Type B pancreatic cell (in vitro differentiated cells): ENCODE data around the gene FBLN7. TPM values are rescaled to one million over a fixed set of nuclear protein-coding genes. Genes with fewer than 3 reads are reported as not detected.

ENCODE experiments used
- DNase-seq: peaks from one replicate; pipeline ENCODE4 v3.0.0; 2021; ENCODE audit warnings: mixed read lengths; ENCODE audit not compliant: unreplicated experiment; ENCODE audit errors: extremely low spot score
- H3K27ac Mint-ChIP-seq: 2 replicates; pipeline ENCODE4 v1.8.0; 2021; ENCODE audit warnings: mild to moderate bottlenecking, mixed read lengths
- H3K27me3 Mint-ChIP-seq: 2 replicates; pipeline ENCODE4 v1.8.0; 2021; ENCODE audit warnings: mixed read lengths
- H3K36me3 Mint-ChIP-seq: 2 replicates; pipeline ENCODE4 v1.8.0; 2021; ENCODE audit warnings: mixed read lengths
- H3K4me1 Mint-ChIP-seq: one replicate; pipeline ENCODE4 v1.8.0; 2021; ENCODE audit warnings: mixed read lengths; ENCODE audit not compliant: unreplicated experiment
- H3K4me3 Mint-ChIP-seq: 2 replicates; pipeline ENCODE4 v1.8.0; 2021; ENCODE audit warnings: mild to moderate bottlenecking, mixed read lengths
- H3K9me3 Mint-ChIP-seq: 2 replicates; pipeline ENCODE4 v1.8.0; 2021; ENCODE audit warnings: mixed read lengths
- CTCF ChIP-seq: fragments of 200-600 bp; sonication (generic); conservative IDR thresholded peaks from 2 replicates; pipeline ENCODE4 v1.5.0; 2021; ENCODE audit warnings: antibody characterized with exemption, mild to moderate bottlenecking
- total RNA-seq: library from RNA; stranded (reverse); gene quantifications from 2 replicates; pipeline ENCODE4 v1.2.1, GENCODE V29; 2021; ENCODE audit warnings: low replicate concordance

FBLN7 gene
- total RNA-seq, 1 donor from 2014 or later = 9.5 TPM

- Mint-ChIP-seq H3K4me1 (no peaks in the 10 kb centered on the region), H3K4me3 (no peak overlapping the region), H3K9me3 (peaks cover 7% of the 10 kb centered on the region), H3K36me3 (peaks cover 10% of the 10 kb centered on the region), H3K27me3 (peaks cover 18% of the 10 kb centered on the region), H3K27ac (no peak overlapping the region)
- no peak for TF ChIP-seq CTCF
- DNase-seq = peak; percentile 50
Measured at GRCh38 chr2:112183327-112184025, 45.3 kb downstream of the FBLN7 start.

GRCh38 chr2:112184121-112184520 is 45.9 kb downstream of the FBLN7 start:
- no peaks in the 10 kb centered on the region for H3K4me1 Mint-ChIP-seq
- peaks cover 3% of the 10 kb centered on the region for H3K36me3 Mint-ChIP-seq
- DNase-seq = peak; percentile 58
- no peak overlapping the region for H3K27ac Mint-ChIP-seq
- TF ChIP-seq CTCF = no peak
- peaks cover 18% of the 10 kb centered on the region for H3K27me3 Mint-ChIP-seq
- no peak overlapping the region for H3K4me3 Mint-ChIP-seq
- H3K9me3 Mint-ChIP-seq = peaks cover under 1% of the 10 kb centered on the region

GRCh38 chr2:112185131-112185530 is 46.9 kb downstream of the FBLN7 start:
- peaks cover 13% of the 10 kb centered on the region for H3K27me3 Mint-ChIP-seq
- H3K9me3 Mint-ChIP-seq = no peaks in the 10 kb centered on the region
- H3K36me3 Mint-ChIP-seq = no peaks in the 10 kb centered on the region
- H3K27ac Mint-ChIP-seq = no peak overlapping the region
- no peaks in the 10 kb centered on the region for H3K4me1 Mint-ChIP-seq
- no peak overlapping the region for H3K4me3 Mint-ChIP-seq
- no peak for TF ChIP-seq CTCF
- peak; percentile 50 for DNase-seq

GRCh38 chr2:112187046-112187715 is 49.0 kb downstream of the FBLN7 start:
- Mint-ChIP-seq H3K36me3 (no peaks in the 10 kb centered on the region), H3K4me3 (no peak overlapping the region), H3K27ac (no peak overlapping the region), H3K4me1 (no peaks in the 10 kb centered on the region), H3K9me3 (no peaks in the 10 kb centered on the region), H3K27me3 (peaks cover 7% of the 10 kb centered on the region)
- DNase-seq = no peak
- TF ChIP-seq CTCF = no peak

GRCh38 chr2:112187805-112188596 is 49.8 kb downstream of the FBLN7 start:
- no peak for DNase-seq
- no peak overlapping the region for H3K4me3 Mint-ChIP-seq
- peaks cover 2% of the 10 kb centered on the region for H3K27me3 Mint-ChIP-seq
- no peaks in the 10 kb centered on the region for H3K4me1 Mint-ChIP-seq
- no peaks in the 10 kb centered on the region for H3K9me3 Mint-ChIP-seq
- no peaks in the 10 kb centered on the region for H3K36me3 Mint-ChIP-seq
- no peak overlapping the region for H3K27ac Mint-ChIP-seq
- no peak for TF ChIP-seq CTCF
